Progenitor cell of endocrine pancreas (in vitro differentiated cells): ENCODE results near the gene ERBB4. TPM values are rescaled to one million over a fixed set of nuclear protein-coding genes. Genes with fewer than 3 reads are reported as not detected.

ENCODE experiments used
- DNase-seq: peaks from one replicate; pipeline ENCODE4 v3.0.0; 2021; ENCODE audit warnings: low spot score; ENCODE audit not compliant: unreplicated experiment
- H3K27ac Mint-ChIP-seq: 2 replicates; pipeline ENCODE4 v1.8.0; 2021; ENCODE audit warnings: mild to moderate bottlenecking, moderate library complexity, mixed read lengths
- H3K27me3 Mint-ChIP-seq: 2 replicates; pipeline ENCODE4 v1.8.0; 2021; ENCODE audit warnings: mixed read lengths
- H3K36me3 Mint-ChIP-seq: 2 replicates; pipeline ENCODE4 v1.8.0; 2022; ENCODE audit warnings: mixed read lengths; ENCODE audit not compliant: insufficient read depth
- H3K4me1 Mint-ChIP-seq: 2 replicates; pipeline ENCODE4 v1.8.0; 2021; ENCODE audit warnings: low read depth, mixed read lengths
- H3K4me3 Mint-ChIP-seq: 2 replicates; pipeline ENCODE4 v1.8.0; 2021; ENCODE audit warnings: low read depth, mild to moderate bottlenecking, moderate library complexity, mixed read lengths
- H3K9me3 Mint-ChIP-seq: 2 replicates; pipeline ENCODE4 v1.8.0; 2021; ENCODE audit warnings: low read depth, mixed read lengths
- total RNA-seq: library from RNA; stranded (reverse); gene quantifications from 2 replicates; pipeline ENCODE4 v1.2.1, GENCODE V29; 2021
- TF ChIP-seq, protein P1 (sequence below): fragments of 200-600 bp; sonication (generic); IDR thresholded peaks from one replicate; pipeline ENCODE4 v1.5.0; 2021; ENCODE audit warnings: antibody characterized with exemption, mild to moderate bottlenecking; ENCODE audit not compliant: unreplicated experiment

ERBB4 gene
- total RNA-seq, 1 donor from 2014 or later: 43.8 TPM

DNA sequence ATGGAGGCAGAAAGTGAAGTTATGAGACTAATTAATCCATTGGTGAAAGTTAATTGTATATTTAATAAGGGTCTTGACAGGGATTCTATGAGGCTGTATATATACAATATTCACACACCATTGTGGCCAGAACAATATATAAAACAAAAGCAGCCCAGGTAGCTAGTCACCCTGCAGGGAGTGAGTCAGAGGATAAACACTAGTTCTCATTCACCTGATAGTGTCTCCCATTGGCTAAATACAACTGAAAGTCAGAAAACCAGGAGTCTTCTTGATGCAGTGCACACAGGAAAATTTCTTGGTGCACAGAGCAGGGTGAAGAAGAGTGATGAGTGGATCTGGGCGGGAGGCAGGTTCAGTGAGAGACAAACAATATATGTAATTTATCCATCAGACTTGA is 465.2 kb downstream of the ERBB4 start:
- Mint-ChIP-seq H3K27ac (no peak overlapping the region), H3K4me1 (peaks cover 6% of the 10 kb centered on the region)

DNA sequence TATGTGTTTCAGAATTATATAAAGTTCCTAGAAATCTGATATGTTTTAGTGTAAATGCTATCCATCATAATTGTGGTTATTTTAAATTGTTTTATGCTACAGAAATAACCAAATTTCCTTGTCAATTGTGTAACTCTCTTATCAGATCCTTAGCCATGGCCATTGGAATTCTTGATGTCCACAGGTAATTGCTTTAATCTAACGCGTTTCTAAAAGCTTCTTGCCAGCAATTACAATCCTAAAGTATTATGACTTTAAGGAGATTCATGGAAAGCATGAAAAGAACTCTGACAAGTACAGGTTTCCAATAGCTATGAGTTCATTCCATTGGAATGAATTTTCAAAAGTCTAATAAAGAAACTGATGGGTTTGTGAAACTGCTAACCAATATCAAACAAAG is 472.1 kb downstream of the ERBB4 start:
- H3K36me3 Mint-ChIP-seq: no peaks in the 10 kb centered on the region

More for the DNA sequence above, 465.2 kb downstream of the ERBB4 start:
- Mint-ChIP-seq H3K36me3 (no peaks in the 10 kb centered on the region), H3K27me3 (no peaks in the 10 kb centered on the region), H3K4me3 (no peak overlapping the region), H3K9me3 (no peaks in the 10 kb centered on the region)
- TF ChIP-seq, protein P1, sequence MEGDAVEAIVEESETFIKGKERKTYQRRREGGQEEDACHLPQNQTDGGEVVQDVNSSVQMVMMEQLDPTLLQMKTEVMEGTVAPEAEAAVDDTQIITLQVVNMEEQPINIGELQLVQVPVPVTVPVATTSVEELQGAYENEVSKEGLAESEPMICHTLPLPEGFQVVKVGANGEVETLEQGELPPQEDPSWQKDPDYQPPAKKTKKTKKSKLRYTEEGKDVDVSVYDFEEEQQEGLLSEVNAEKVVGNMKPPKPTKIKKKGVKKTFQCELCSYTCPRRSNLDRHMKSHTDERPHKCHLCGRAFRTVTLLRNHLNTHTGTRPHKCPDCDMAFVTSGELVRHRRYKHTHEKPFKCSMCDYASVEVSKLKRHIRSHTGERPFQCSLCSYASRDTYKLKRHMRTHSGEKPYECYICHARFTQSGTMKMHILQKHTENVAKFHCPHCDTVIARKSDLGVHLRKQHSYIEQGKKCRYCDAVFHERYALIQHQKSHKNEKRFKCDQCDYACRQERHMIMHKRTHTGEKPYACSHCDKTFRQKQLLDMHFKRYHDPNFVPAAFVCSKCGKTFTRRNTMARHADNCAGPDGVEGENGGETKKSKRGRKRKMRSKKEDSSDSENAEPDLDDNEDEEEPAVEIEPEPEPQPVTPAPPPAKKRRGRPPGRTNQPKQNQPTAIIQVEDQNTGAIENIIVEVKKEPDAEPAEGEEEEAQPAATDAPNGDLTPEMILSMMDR: no peak
- DNase-seq: no peak

DNA sequence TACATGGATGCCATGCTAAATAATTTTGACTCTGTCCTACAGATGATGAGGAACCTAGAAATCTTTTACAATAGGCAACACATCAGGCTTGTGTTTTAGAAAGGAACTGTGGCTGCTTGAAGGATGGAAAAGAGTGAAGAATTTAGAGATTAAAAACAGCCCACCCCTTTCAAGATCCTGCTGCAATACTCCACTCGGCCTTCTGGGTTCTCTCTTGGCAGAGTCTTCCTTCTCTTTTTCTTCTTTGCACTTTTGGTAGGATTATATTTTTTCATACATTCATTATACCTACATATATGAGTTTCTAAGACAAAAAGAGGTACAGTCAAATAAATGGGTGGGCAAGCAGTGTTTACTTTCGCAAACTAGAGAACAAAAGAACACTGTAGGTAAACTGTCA is 474.3 kb downstream of the ERBB4 start:
- TF ChIP-seq, protein P1: no peak
- Mint-ChIP-seq H3K27ac (no peak overlapping the region), H3K36me3 (peaks cover 2% of the 10 kb centered on the region), H3K4me3 (no peak overlapping the region), H3K27me3 (no peaks in the 10 kb centered on the region), H3K4me1 (peaks cover 6% of the 10 kb centered on the region), H3K9me3 (peaks cover 1% of the 10 kb centered on the region)
- DNase-seq: no peak

More for the DNA sequence above, 472.1 kb downstream of the ERBB4 start:
- TF ChIP-seq, protein P1: no peak
- DNase-seq: no peak
- Mint-ChIP-seq H3K27me3 (no peaks in the 10 kb centered on the region), H3K4me3 (no peak overlapping the region), H3K4me1 (peaks cover 12% of the 10 kb centered on the region), H3K9me3 (no peaks in the 10 kb centered on the region), H3K27ac (no peak overlapping the region)

DNA sequence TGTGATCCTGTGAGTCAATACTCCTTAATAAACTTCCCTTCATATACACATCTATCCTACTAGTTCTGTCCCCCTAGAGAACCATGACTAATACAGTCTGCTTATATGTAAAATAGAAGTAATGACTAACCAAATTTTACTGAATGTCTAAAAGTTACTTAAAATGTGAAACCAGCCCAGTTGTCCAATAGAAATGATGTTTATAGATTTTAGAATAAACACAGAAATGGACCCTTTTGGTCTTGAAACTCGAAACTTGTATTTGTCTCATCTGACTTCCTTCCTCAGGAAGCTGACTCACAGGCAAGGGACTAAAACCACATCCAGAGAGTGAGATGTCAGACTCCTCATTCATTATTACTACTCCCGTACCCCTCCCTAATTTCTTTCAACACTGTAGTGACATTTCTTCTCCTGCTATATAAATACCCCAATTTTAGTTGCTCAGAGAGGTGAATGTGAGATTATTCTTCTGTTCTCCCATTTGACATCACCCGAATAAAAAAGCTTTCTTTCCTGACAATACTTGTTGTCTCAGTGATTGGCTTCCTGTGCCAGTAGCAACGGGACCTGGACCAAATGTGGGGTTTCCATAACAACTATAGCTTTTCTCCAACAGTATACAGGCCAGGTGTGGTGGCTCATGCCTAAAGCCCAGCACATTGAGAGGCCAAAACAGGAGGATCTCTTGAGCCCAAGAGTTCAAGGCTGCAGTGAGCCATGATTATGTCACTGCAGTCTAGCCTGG is 486.0 kb downstream of the ERBB4 start:
- no peaks in the 10 kb centered on the region for H3K27me3 Mint-ChIP-seq
- no peak overlapping the region for H3K4me3 Mint-ChIP-seq
- TF ChIP-seq, protein P1: no peak
- no peaks in the 10 kb centered on the region for H3K4me1 Mint-ChIP-seq
- no peak for DNase-seq
- H3K36me3 Mint-ChIP-seq: peaks cover 36% of the 10 kb centered on the region
- H3K27ac Mint-ChIP-seq: no peak overlapping the region
- peaks cover 50% of the 10 kb centered on the region for H3K9me3 Mint-ChIP-seq

DNA sequence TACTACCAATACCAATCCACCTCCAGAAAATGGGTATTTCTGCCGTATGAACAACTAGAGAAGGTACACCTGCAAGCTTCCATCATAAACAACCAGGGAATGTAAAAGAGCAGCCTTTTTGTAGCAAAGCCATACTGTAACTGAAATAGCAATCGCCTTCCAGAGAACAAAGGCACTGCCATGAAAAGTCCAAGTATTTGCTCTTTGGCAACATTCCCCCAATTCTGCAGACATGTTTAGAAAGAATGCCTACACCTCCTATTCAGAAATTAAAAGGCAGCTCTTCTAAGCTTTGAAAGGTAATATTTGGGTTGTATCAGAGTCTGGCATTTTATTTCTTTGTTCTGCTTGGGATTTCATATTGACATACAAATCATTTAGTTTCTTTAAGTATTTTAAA is 487.7 kb downstream of the ERBB4 start:
- Mint-ChIP-seq H3K36me3 (peaks cover 23% of the 10 kb centered on the region), H3K9me3 (peaks cover 34% of the 10 kb centered on the region), H3K27ac (no peak overlapping the region), H3K27me3 (no peaks in the 10 kb centered on the region), H3K4me3 (no peak overlapping the region), H3K4me1 (peaks cover 2% of the 10 kb centered on the region)
- no peak for DNase-seq
- TF ChIP-seq, protein P1: no peak
